IPS-20b (cell line): Measurements from ENCODE around the gene LATS1.
A peak's percentile ranks its signal among the peaks of the same experiment; 100 is the strongest.

Experiments used
- H3K27ac ChIP-seq: one replicate; pipeline ENCODE4 v1.5.1; 2013; ENCODE audit warnings: low read length
- H3K27me3 ChIP-seq: 2 replicates; pipeline ENCODE4 v1.6.1; 2013; ENCODE audit warnings: mild to moderate bottlenecking, low read length, inconsistent platforms; ENCODE audit not compliant: insufficient read depth
- H3K36me3 ChIP-seq: 2 replicates; pipeline ENCODE4 v1.6.1; 2013; ENCODE audit warnings: low read depth, mild to moderate bottlenecking, inconsistent platforms, low read length, moderate library complexity; ENCODE audit not compliant: insufficient read depth
- H3K4me1 ChIP-seq: 2 replicates; pipeline ENCODE4 v1.6.1; 2013; ENCODE audit warnings: mild to moderate bottlenecking, control low read depth, inconsistent platforms, low read length, moderate library complexity; ENCODE audit not compliant: insufficient read depth
- H3K4me3 ChIP-seq: 2 replicates; pipeline ENCODE4 v1.5.1; 2013; ENCODE audit warnings: mild to moderate bottlenecking, low read length, inconsistent platforms
- H3K9ac ChIP-seq: 2 replicates; pipeline ENCODE4 v1.6.1; 2013; ENCODE audit warnings: low read depth, mild to moderate bottlenecking, inconsistent platforms, low read length, moderate library complexity
- H3K9me3 ChIP-seq: 2 replicates; pipeline ENCODE4 v1.6.1; 2013; ENCODE audit warnings: mild to moderate bottlenecking, low read depth, low read length, inconsistent platforms; ENCODE audit not compliant: insufficient read depth

The LATS1 gene

GRCh38 chr6:149725785-149726184 lies 7.9 kb upstream of the LATS1 start:
- no peaks in the 10 kb centered on the region for H3K4me1 ChIP-seq
- peaks cover 73% of the 10 kb centered on the region for H3K36me3 ChIP-seq
- H3K9ac ChIP-seq, result no peak overlapping the region
- no peaks in the 10 kb centered on the region for H3K9me3 ChIP-seq
- no peak overlapping the region for H3K27ac ChIP-seq
- no peaks in the 10 kb centered on the region for H3K27me3 ChIP-seq
- H3K4me3 ChIP-seq, result no peak overlapping the region

GRCh38 chr6:149723771-149724417 lies 6.0 kb upstream of the LATS1 start:
- Histone ChIP-seq H3K36me3 (peaks cover 54% of the 10 kb centered on the region), H3K4me1 (no peaks in the 10 kb centered on the region), H3K9ac (no peak overlapping the region), H3K27me3 (no peaks in the 10 kb centered on the region), H3K4me3 (no peak overlapping the region), H3K27ac (no peak overlapping the region), H3K9me3 (no peaks in the 10 kb centered on the region)

- no peak overlapping the region for H3K27ac ChIP-seq
- H3K27me3 ChIP-seq, result no peaks in the 10 kb centered on the region
- H3K9me3 ChIP-seq, result no peaks in the 10 kb centered on the region
- no peaks in the 10 kb centered on the region for H3K4me1 ChIP-seq
- H3K36me3 ChIP-seq, result peaks cover 48% of the 10 kb centered on the region
- no peak overlapping the region for H3K4me3 ChIP-seq
- no peak overlapping the region for H3K9ac ChIP-seq
Observed at GRCh38 chr6:149723262-149723661, 5.4 kb upstream of the LATS1 start.

- H3K9ac ChIP-seq, result no peak overlapping the region
- no peaks in the 10 kb centered on the region for H3K27me3 ChIP-seq
- H3K4me3 ChIP-seq, result no peak overlapping the region
- no peaks in the 10 kb centered on the region for H3K9me3 ChIP-seq
- peaks cover 13% of the 10 kb centered on the region for H3K36me3 ChIP-seq
- peaks cover 5% of the 10 kb centered on the region; the same call in 1 of the 2 replicates for H3K4me1 ChIP-seq
- H3K27ac ChIP-seq, result no peak overlapping the region
Observed at GRCh38 chr6:149719531-149719930, 1.6 kb upstream of the LATS1 start.

- Histone ChIP-seq H3K27me3 (no peaks in the 10 kb centered on the region), H3K9ac (peak overlapping the region; percentile 80), H3K36me3 (no peaks in the 10 kb centered on the region)
Observed at GRCh38 chr6:149717255-149717587, 680 bp downstream of the LATS1 start.

GRCh38 chr6:149716181-149716963 lies 1.5 kb downstream of the LATS1 start:
- no peak overlapping the region for H3K27ac ChIP-seq

More at GRCh38 chr6:149717255-149717587, 680 bp downstream of the LATS1 start:
- Histone ChIP-seq H3K9me3 (no peaks in the 10 kb centered on the region), H3K4me3 (peak overlapping the region; percentile 93), H3K4me1 (peaks cover 5% of the 10 kb centered on the region; the same call in 1 of the 2 replicates), H3K27ac (peak overlapping the region; percentile 93)

GRCh38 chr6:149714442-149714841 lies 3.5 kb downstream of the LATS1 start:
- Histone ChIP-seq H3K4me3 (no peak overlapping the region), H3K4me1 (peaks cover 5% of the 10 kb centered on the region; the same call in 1 of the 2 replicates)

More at GRCh38 chr6:149716181-149716963, 1.5 kb downstream of the LATS1 start:
- Histone ChIP-seq H3K4me1 (peaks cover 5% of the 10 kb centered on the region; the same call in 1 of the 2 replicates), H3K9me3 (no peaks in the 10 kb centered on the region), H3K4me3 (peak overlapping the region; percentile 93), H3K36me3 (no peaks in the 10 kb centered on the region), H3K27me3 (no peaks in the 10 kb centered on the region), H3K9ac (peak overlapping the region; percentile 80)

GRCh38 chr6:149711711-149712110 lies 6.2 kb downstream of the LATS1 start:
- no peaks in the 10 kb centered on the region for H3K27me3 ChIP-seq
- no peak overlapping the region for H3K9ac ChIP-seq
- H3K36me3 ChIP-seq, result no peaks in the 10 kb centered on the region
- no peaks in the 10 kb centered on the region for H3K9me3 ChIP-seq
- no peak overlapping the region for H3K4me3 ChIP-seq
- H3K4me1 ChIP-seq, result peaks cover 15% of the 10 kb centered on the region
- no peak overlapping the region for H3K27ac ChIP-seq

More at GRCh38 chr6:149714442-149714841, 3.5 kb downstream of the LATS1 start:
- H3K9me3 ChIP-seq, result no peaks in the 10 kb centered on the region
- no peak overlapping the region for H3K27ac ChIP-seq
- H3K27me3 ChIP-seq, result no peaks in the 10 kb centered on the region
- H3K9ac ChIP-seq, result no peak overlapping the region
- H3K36me3 ChIP-seq, result no peaks in the 10 kb centered on the region

- Histone ChIP-seq H3K9ac (peak overlapping the region; percentile 28; the same call in 1 of the 2 replicates), H3K27me3 (no peaks in the 10 kb centered on the region), H3K4me1 (peaks cover 9% of the 10 kb centered on the region; the same call in 1 of the 2 replicates), H3K9me3 (no peaks in the 10 kb centered on the region), H3K27ac (no peak overlapping the region), H3K4me3 (peak overlapping the region; percentile 46), H3K36me3 (peaks cover 27% of the 10 kb centered on the region)
Observed at GRCh38 chr6:149701714-149702113, 16.2 kb downstream of the LATS1 start.

- Histone ChIP-seq H3K27me3 (no peaks in the 10 kb centered on the region), H3K9ac (no peak overlapping the region), H3K27ac (no peak overlapping the region), H3K4me3 (no peak overlapping the region), H3K4me1 (peaks cover 7% of the 10 kb centered on the region; the same call in 1 of the 2 replicates), H3K9me3 (no peaks in the 10 kb centered on the region), H3K36me3 (peaks cover 42% of the 10 kb centered on the region)
Observed at GRCh38 chr6:149699150-149699549, 18.8 kb downstream of the LATS1 start.

- Histone ChIP-seq H3K27ac (no peak overlapping the region), H3K4me1 (peaks cover 7% of the 10 kb centered on the region; the same call in 1 of the 2 replicates), H3K36me3 (peaks cover 50% of the 10 kb centered on the region), H3K9me3 (no peaks in the 10 kb centered on the region), H3K4me3 (no peak overlapping the region), H3K9ac (no peak overlapping the region), H3K27me3 (no peaks in the 10 kb centered on the region)
Observed at GRCh38 chr6:149698175-149698574, 19.7 kb downstream of the LATS1 start.

GRCh38 chr6:149696901-149697300 lies 21.0 kb downstream of the LATS1 start:
- peaks cover 60% of the 10 kb centered on the region for H3K36me3 ChIP-seq

More at GRCh38 chr6:149696901-149697300, 21.0 kb downstream of the LATS1 start:
- Histone ChIP-seq H3K27ac (no peak overlapping the region), H3K4me1 (peaks cover 3% of the 10 kb centered on the region; the same call in 1 of the 2 replicates), H3K9ac (no peak overlapping the region), H3K9me3 (no peaks in the 10 kb centered on the region), H3K27me3 (no peaks in the 10 kb centered on the region), H3K4me3 (no peak overlapping the region)
